ENCODE data around the gene SCGB1A1.

The SCGB1A1 gene

DNA sequence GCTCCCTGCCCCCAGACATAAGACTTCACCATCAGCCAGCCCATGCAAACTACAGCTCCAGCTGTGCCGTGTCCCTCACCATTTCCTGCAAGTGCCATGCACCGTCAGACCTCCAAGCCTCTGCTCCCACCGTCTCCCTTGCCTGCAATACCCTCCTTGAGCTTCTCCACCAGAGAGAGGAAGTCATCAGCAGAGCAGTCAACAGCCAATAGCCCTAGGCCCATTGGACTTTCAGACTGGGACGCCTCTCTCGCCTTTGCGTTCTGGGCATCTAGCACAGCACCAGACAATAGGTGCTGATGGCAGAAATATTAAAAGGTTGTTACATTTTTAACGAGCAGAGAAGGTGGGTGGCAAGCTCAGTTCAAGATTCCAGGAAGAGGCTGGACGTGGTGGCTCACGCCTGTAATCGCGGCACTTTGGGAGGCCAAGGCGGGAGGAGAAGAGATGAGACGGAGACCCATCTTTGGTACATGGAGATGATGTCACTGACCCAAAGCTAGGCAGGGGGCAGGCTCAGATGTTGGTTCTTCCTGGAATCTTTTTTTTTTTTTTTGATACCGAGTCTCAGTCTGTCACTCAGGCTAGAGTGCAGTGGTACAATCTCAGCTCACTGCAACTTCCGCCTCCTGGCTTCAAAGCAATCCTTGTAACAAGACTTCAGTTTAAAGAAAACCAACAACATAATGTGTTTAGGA is 31.9 kb downstream of the SCGB1A1 start:
- no peak for DNase-seq

DNA sequence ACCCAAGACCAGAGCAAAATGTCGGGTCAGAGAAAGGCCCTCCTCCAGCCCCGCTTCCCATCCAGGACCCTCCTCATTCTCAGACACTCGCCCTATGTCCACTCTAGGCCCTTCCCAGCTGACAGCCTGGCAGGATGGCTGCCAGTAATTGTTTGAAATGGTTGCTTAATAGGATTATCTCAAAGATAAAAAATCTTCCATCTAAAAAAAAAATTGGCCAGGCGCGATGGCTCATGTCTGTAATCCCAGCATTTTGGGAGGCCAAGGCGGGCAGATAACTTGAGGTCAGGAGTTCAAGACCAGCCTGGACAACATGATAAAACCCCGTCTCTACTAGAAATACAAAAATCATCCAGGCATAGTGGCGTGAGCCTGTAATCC is 32.4 kb downstream of the SCGB1A1 start:
- no peak for DNase-seq

DNA sequence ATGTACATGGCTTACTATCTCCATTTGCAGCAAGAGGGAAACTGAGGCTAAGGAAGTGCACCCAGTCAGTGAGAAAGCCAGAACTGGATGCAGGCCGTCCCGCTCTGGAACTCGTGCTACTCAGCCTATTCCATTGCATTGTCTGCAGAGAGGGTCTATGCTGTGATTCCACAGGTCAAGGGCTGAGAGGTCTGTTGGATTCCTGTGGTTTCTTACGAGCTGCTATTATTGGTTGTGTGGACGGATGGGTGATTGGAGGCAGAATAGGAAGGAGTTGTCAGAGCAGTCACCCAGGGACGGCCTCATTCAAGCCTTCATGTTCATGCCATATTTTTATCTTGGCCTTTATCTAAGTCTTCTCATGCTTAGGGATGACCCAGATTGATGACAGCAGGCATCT is 33.4 kb downstream of the SCGB1A1 start:
- DNase-seq = no peak

DNA sequence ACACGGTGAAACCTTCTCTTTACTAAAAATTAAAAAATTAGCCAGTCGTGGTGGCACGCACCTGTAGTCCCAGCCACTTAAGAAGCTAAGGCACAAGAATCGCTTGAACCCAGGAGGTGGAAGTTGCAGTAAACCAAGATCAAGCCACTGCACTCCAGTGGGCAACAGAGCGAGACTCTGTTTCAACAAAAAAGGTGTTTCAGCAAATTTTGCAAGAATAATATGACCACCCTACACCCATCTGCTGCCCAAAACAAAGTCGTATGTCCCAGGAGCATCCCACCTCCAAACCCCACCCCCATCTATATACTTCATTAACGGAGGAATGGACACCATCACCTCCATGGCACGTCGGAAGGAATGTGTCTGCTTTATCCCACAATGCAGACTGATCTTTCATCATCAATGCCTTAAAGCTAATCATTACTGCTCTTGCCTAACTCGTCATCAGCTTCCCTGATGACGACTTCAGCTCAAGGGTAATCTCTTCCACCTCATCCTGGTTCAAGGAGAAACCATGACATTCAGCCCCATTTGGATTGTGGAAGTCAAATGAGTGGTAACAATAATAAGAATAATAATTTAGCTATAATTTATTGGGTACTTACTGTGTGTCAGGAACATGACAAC is 34.1 kb downstream of the SCGB1A1 start:
- DNase-seq = no peak

DNA sequence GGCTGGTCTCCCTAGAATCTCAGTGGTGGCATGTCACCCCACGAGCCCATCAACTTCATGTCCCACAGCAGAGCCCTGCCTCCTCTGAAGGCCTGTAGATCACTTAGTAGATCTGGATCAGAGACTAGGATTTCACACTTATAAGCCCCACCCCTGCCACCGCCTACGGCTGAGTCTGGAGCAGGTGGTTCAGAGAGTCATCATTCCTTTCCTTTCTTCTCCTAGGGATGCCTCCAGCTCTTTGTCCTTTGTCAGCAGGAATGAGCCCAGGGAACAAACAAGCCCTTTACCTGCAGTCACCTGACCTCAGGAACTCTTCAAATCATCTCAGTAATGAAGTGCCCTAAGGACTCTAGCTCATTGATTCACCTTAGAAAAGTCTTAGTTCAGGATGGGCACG is 37.8 kb downstream of the SCGB1A1 start:
- peak in 1 of 3 donors; percentile 44 for DNase-seq

DNA sequence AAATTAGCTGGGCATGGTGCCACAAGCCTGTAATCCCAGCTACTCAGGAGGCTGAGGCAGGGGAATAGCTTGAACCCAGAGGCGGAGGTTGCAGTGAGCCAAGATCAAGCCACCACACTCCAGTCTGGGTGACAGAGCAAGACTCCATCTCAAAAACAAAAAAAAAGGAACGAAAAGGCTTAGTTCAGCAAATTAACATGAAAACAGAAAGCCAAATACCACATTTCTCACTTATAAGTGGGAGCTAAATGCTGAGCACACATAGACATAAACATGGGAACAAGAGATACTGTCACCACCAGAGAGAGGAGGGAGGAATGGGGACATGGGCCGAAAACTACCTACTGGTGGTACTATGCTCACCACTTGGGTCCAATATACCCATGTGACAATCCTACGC is 38.6 kb downstream of the SCGB1A1 start:
- DNase-seq = peak; percentile 30 to 49 (median 34)

DNA sequence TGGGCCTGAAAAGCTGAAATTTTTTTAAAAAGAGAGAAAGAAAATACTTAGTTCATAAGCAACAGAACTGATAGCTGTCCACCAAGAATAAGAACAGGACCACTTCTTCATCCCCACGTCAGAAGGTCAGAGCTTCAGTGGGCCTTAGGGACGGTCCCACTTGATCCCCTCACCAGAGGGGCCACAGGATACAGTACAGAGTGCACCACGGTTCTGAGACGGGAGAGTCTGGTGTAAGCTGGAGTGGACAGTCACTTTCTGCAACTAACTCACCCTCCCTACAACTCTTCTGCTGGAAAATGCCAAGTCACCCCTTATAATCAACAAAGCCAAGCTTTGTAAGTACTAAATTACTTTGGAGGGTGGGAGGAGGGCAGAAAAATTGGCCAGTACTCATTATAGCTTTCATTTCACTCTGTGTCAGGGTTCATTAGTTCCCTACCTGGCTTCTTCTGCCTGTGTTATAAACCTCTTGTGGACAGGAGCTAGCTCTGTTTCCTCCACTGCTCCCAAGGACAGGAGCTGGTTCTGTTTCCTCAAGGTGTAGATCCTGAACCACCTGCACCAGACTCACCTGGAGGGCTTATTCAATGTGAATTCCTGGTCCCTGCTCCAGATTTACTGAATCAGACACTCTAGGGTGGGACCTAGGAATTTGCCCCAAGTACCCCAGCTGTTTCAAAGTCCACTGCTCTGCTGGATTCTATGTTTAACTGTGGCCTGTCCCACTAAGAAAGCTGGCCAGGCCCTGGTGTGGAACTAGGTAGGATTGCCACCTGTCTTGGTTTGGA is 39.6 kb downstream of the SCGB1A1 start:
- DNase-seq = peak in 1 of 3 donors; percentile 16

DNA sequence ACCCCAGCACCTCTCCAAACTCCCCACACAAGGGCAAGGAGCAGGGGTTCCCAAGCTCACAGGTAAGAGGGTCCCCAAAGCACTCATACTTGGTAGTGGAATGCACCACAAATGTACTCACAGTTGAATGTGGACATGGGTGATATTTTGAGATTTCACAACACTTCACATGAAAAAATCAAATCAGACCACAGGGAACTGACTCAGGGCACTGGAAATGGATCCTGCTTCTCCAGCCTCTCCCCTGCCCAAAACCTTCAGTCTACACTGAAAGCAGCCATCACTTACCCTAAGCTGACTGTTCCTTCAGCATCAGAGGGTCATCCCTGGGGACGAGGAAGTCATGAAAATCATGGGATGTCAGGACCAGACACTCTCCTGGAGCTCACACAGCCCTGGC is 40.2 kb downstream of the SCGB1A1 start:
- peak; percentile 57 to 76 (median 68) for DNase-seq

DNA sequence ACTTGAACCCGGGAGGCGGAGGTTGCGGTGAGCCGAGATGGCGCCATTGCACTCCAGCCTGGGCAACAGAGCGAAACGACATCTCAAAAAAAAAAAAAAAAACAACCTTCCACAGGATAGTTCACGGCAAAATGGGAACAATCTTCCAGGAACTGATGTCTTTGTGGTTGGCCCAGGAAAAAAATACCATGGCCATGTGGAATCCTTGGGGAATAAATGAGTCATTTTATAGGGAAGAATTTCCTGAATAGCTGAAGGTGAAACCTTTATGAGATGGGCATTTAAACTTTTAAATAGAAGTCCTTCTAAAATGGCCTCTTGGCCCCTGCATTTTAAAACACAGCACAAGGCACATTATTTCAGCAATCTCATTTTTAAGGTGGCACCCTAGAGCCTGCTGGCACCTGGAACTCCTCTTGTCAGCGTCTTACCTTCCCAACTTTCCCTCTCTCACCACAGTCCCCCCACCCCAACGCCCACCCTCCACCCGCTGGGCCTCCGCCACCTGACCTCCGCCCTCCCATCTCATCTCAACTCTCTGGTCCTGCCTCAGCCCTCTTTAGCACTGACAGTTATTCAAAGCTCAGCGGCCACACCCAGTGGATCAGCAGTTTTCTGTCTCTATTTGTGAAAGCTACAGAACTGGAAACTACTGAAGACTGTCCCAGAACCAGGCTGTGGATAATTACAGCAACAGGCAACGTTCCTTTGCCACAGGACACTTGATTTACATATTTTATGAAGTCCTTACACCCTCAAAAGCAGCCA is 43.1 kb downstream of the SCGB1A1 start:
- no peak for DNase-seq

DNA sequence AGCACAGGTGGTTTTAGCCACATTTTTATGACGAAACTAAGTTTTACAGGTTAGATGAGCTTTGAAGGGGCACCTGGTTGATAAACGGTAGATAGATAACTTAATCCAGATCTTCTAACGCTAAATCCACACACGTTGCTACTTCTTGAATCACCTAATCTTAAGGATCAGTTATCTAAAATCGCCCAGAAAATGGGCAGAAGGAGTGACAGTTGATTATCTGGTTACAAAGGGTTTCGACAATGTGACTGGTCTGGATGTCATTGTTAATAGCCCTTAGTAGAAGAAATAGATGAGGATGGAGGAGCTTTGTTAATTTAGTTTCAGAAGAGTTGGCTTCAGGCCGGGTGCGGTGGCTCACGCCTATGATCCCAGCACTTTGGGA is 43.7 kb downstream of the SCGB1A1 start:
- DNase-seq = no peak

DNA sequence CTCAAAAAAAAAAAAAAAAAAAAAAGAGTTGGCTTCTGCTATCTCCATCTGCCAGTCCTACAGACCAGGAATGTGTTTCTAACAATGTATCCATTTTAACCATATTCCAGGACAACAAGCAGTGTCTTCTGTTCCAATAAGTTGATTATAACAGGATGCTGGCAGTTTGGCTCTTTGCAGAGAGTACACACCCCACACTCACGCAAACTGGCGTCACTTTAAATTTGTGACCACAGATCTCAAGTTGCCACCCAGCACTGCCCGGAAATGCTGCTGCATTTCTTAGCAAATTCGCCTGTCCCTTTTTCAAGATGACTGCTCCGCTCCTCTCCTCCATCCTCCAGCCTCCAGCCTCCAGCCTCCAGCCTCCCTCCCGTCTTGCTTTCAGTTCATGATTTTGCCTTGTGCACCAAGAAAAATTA is 44.3 kb downstream of the SCGB1A1 start:
- DNase-seq = peak; percentile 22 to 46 (median 43)

DNA sequence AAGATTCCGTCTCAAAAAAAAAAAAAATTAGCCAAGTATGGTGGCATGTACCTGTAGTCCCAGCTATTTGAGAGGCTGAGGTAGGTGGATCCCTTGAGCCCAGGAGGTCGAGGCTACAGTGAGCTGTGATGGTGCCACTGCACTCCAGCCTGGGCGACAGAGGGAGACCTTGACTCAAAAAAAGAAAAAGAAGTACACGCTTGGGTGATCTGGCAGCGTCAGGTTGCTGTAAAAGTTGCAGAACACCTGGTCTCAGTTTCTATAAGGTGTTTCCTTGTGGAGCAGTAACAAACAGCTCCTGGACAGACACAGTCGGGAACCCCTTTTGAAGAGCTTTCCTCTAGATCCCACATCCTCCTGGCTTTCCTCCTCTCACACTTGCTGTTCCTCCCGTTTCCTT is 45.8 kb downstream of the SCGB1A1 start:
- DNase-seq = no peak

DNA sequence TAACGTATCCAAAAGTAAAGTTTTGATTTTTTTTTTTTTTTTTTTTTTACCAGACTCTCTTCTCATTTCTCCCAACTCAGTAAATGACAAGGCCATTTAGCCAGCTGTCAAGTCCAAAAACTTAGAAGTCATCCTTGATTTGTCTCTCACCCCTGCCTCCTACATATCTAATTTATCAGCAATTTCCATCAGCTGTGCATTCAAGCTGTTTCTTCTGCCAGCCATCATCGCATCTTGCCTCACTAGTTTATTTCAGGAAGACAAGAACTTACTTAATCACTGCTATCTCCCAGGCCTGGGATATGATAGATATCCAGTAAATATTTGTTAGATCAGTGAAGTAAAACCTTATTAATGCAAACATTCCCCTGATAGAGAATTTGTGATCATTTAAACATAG is 47.6 kb downstream of the SCGB1A1 start:
- DNase-seq = no peak

DNA sequence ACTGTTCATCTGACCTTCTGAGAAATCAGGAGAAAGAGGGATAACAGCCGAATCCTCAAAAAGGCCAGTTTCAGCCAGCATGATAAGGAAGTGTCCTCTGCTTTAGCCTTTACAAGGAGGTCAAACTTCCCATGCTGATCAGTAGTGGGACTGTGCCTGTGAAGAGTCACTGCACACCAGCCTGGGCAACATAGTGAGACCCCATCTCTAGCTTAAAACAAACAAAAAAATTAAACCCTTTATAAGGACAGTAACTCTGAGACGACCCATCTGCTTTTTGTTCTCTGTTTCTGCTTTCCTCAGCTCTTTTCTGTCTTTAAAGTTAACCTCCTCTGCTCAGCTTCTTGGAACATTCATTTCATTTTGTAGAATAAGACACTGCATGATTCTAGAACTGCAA is 49.7 kb downstream of the SCGB1A1 start:
- DNase-seq = no peak

DNA sequence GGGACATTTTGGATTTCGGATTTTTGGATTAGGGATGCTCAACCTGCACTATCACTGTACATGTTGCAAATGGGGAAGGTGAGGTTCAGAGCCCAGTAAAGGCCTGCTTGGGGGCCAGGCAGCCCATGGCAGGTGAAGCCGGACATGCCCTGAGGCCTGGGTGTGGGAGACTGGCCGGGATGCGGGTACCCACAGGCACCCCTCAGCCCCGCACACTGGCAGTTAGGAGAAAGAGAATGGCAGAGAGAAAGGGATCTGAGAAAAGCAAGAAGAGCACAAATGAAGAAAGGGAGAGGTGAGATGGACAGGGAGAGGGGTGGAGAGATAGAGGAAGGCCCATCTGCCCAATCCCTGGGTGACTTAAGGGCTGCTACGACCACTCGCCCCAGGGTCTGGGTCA is 52.8 kb downstream of the SCGB1A1 start:
- no peak for DNase-seq

DNA sequence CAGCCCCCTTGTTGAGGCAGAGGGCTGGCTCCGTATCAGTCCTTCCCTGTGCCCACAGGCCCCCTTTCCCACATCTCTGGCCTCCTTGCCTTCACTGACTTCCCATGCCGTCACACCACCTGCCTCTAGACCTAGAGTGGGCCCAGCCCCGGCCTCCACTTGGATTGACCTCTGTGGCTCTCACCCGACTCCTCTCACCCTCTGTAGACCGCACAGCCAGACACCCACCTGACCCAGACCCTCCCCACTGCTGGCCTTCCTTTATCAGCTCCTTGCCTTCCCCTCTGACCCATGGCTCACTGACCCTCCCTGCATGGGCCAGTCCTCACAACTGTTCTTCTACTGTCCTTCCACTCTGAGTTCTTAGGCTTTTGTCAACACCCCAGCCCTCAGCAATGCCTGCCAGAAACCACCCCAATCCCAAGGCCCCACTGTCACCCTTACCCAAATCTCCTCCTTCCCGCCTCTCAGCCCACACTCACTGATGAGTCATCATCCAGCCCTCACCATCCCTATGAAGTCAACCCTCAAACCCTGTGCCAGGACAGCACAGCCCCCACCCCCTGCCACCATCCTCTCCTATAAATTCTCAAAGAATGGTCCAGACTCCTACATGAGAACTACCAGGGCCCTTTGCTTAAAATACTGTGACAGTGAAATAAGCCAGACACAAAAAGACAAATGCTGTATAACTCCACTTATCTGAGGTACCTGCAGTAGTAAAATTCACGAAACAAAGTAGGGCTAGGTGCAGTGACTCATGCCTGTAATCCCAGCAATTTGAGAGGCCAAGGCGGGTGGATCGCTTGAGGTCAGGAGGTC is 53.4 kb downstream of the SCGB1A1 start:
- peak; percentile 46 to 62 (median 54) for DNase-seq

All from suppressor macrophage treated with lipopolysaccharide for 1 hour (primary cell).